Transverse colon (tissue), 4 donors: ENCODE measurements around the gene INKA2. TPM values are rescaled to one million over a fixed set of nuclear protein-coding genes. Genes with fewer than 3 reads are reported as not detected.
A peak's percentile ranks its signal among the peaks of the same experiment; 100 is the strongest.

ENCODE experiments used
- DNase-seq: peaks from one replicate; pipeline ENCODE4 v3.0.0-alpha.2; 2019
- H3K27ac ChIP-seq, 4 donors: fragments of 200-600 bp; sonication (generic); 2 replicates each; pipeline ENCODE4 v1.5.1; 2016 to 2018; ENCODE audit warnings: inconsistent platforms in 4 of 4
- H3K27me3 ChIP-seq: fragments of 200-600 bp; sonication (generic); 2 replicates; pipeline ENCODE4 v1.5.1; 2017; ENCODE audit warnings: inconsistent platforms
- H3K36me3 ChIP-seq, 4 donors: fragments of 200-600 bp; sonication (generic); 2 replicates each; pipeline ENCODE4 v1.5.1; 2017 to 2019; ENCODE audit warnings: inconsistent platforms in 4 of 4
- H3K4me1 ChIP-seq, 4 donors: fragments of 200-600 bp; sonication (generic); 2 replicates each; pipeline ENCODE4 v1.5.1; 2017 to 2020; ENCODE audit warnings: inconsistent platforms in 4 of 4
- H3K4me3 ChIP-seq, 4 donors: fragments of 200-600 bp; sonication (generic); 1 replicate in 1 of 4; 2 replicates in 3 of 4; pipeline versions ENCODE4 v1.5.1 to v1.6.1; 2017 to 2019; ENCODE audit warnings: inconsistent platforms in 4 of 4
- H3K9me3 ChIP-seq, 2 donors: fragments of 200-600 bp; sonication (generic); 2 replicates each; pipeline ENCODE4 v1.5.1; 2017 to 2019; ENCODE audit warnings: inconsistent platforms in 2 of 2
- CTCF ChIP-seq, 5 experiments: fragments of 200-600 bp in 3 of 5; fragments of 450-650 bp in 2 of 5; sonication (generic) in 3 of 5; IDR thresholded peaks; 1 replicate in 2 of 5; 2 replicates in 3 of 5; pipeline ENCODE4 v1.5.1; 2016 to 2017; ENCODE audit warnings: antibody characterized with exemption in 5 of 5, inconsistent platforms in 3 of 5, mild to moderate bottlenecking in 2 of 5, moderate library complexity in 1 of 5
- EP300 ChIP-seq: sonication (generic); formaldehyde crosslinking; IDR thresholded peaks from one replicate; pipeline ENCODE4 v1.6.1; 2017; ENCODE audit warnings: antibody characterized with exemption, low read depth
- POLR2A ChIP-seq: fragments of 450-650 bp; IDR thresholded peaks from one replicate; pipeline ENCODE4 v1.6.1; 2016; ENCODE audit warnings: antibody characterized with exemption, mild to moderate bottlenecking, moderate library complexity
- POLR2AphosphoS5 ChIP-seq, 3 donors: sonication (generic); formaldehyde crosslinking; IDR thresholded peaks; one replicate each; pipeline ENCODE4 v1.6.1; 2016; ENCODE audit warnings: antibody characterized with exemption in 3 of 3
- WGBS, 2 donors: methylation state at CpG; one replicate each; pipeline ENCODE4 v1.1.5; 2018; ENCODE audit warnings: low coverage in 1 of 2; 5-methylcytosine and 5-hydroxymethylcytosine counted together
- in situ Hi-C, 4 donors: fragments of 200-750 bp; cut with MboI; loops; one replicate each; pipeline versions ENCODE4 v1.15.0 to v1.15.1; 2017; ENCODE audit warnings: low sequenced_read_pairs in 3 of 4, low pct_ligation_motif_present in 1 of 4, low pct_unique_long_range_greater_than_20kb in 1 of 4
- intact Hi-C: fragments of 100-400 bp; cut with DNase I; formaldehyde crosslinking; loops from one replicate; pipeline ENCODE4 v1.15.1; 2023; ENCODE audit warnings: low total_unique reads
- total RNA-seq, 4 donors: library from RNA; depleted of rRNA; stranded (reverse); fragments of >200 nt; gene quantifications; one replicate each; pipeline ENCODE4 v1.1.0, GENCODE V29; 2016

Gene INKA2
- total RNA-seq, 4 donors from 2014 or later: 1.8 to 2.7 TPM; not detected in 2

- H3K4me1 ChIP-seq: no peaks in the 10 kb centered on the region
- in situ Hi-C loops: loop anchor here in 2 of 4 donors (25.0 kb wide), 2 partner anchors 539 to 561 kb away; partner anchors contain the start of gene CHI3L2 (in 1 of the 2)
- H3K9me3 ChIP-seq: no peaks in the 10 kb centered on the region
- no peak overlapping the region for H3K4me3 ChIP-seq
- 73 to 75% methylated on average over 2 of the region's 2 CpGs for WGBS, 2 donors
- H3K36me3 ChIP-seq: no peaks in the 10 kb centered on the region
- H3K27me3 ChIP-seq: no peaks in the 10 kb centered on the region
- no peak overlapping the region for H3K27ac ChIP-seq
- intact Hi-C loops: no loop called here
- no peak for TF ChIP-seq EP300
- no peak for TF ChIP-seq POLR2A
- no peak for TF ChIP-seq CTCF (IDR thresholded peaks at IDR 0.05)
- TF ChIP-seq POLR2AphosphoS5 (IDR thresholded peaks at IDR 0.05): no peak
- no peak for DNase-seq
Measured at GRCh38 chr1:111776391-111776790, 37.2 kb upstream of the INKA2 start.

- Histone ChIP-seq H3K27ac (no peak overlapping the region), H3K9me3 (no peaks in the 10 kb centered on the region), H3K4me3 (no peak overlapping the region), H3K4me1 (no peaks in the 10 kb centered on the region), H3K27me3 (no peaks in the 10 kb centered on the region), H3K36me3 (no peaks in the 10 kb centered on the region)
- TF ChIP-seq CTCF (IDR thresholded peaks at IDR 0.05): no peak
- no peak for TF ChIP-seq POLR2AphosphoS5 (IDR thresholded peaks at IDR 0.05)
- no peak for TF ChIP-seq EP300
- no peak for TF ChIP-seq POLR2A
- DNase-seq: no peak
- in situ Hi-C loops: loop anchor here in 2 of 4 donors (25.0 kb wide), 2 partner anchors 539 to 561 kb away; partner anchors contain the start of gene CHI3L2 (in 1 of the 2)
- intact Hi-C loops: no loop called here
- 78 to 87% methylated on average over 4 to 9 of the region's 9 CpGs for WGBS, 2 donors
Measured at GRCh38 chr1:111775966-111776365, 36.8 kb upstream of the INKA2 start.

- H3K27me3 ChIP-seq: no peaks in the 10 kb centered on the region
- H3K4me3 ChIP-seq: no peak overlapping the region
- WGBS, 2 donors: 81 to 88% methylated on average over 4 of the region's 4 CpGs
- peaks cover 0 to 11% (median 5%) of the 10 kb centered on the region in 4 donors for H3K36me3 ChIP-seq
- no peak overlapping the region for H3K27ac ChIP-seq
- H3K4me1 ChIP-seq: no peaks in the 10 kb centered on the region
- intact Hi-C loops: no loop called here
- TF ChIP-seq CTCF (IDR thresholded peaks at IDR 0.05): no peak
- no peak for TF ChIP-seq POLR2AphosphoS5 (IDR thresholded peaks at IDR 0.05)
- no peak for TF ChIP-seq EP300
- TF ChIP-seq POLR2A: no peak
- H3K9me3 ChIP-seq: no peaks in the 10 kb centered on the region
- DNase-seq: no peak
- in situ Hi-C loops: loop anchor here in 1 of 4 donors (25.0 kb wide), 1 partner anchor 559 kb away; the partner anchor contains the start of gene DENND2D
Measured at GRCh38 chr1:111770916-111771315, 31.7 kb upstream of the INKA2 start.

- in situ Hi-C loops (loop anchor here in 2 of 4 donors (10.0 to 25.0 kb wide), 3 partner anchors 285 to 557 kb away; partner anchors contain the start of genes CHI3L2 (in 1 of the 2) and DENND2D (in 1 of the 2)), intact Hi-C loops (loop anchor here (5.0 kb wide), 1 partner anchor 287 kb away; no protein-coding TSS in a partner anchor)
- Histone ChIP-seq H3K27ac (no peak overlapping the region), H3K4me1 (no peaks in the 10 kb centered on the region), H3K36me3 (peaks cover 0 to 11% (median 5%) of the 10 kb centered on the region in 4 donors), H3K9me3 (no peaks in the 10 kb centered on the region), H3K27me3 (no peaks in the 10 kb centered on the region), H3K4me3 (no peak overlapping the region)
- DNase-seq: peak; percentile 26
- WGBS, 2 donors: 36 to 90% methylated on average over 3 to 6 of the region's 6 CpGs
- TF ChIP-seq CTCF (IDR thresholded peaks at IDR 0.05) (peak; percentile 74 to 93 (median 79)), POLR2AphosphoS5 (IDR thresholded peaks at IDR 0.05) (no peak), POLR2A (no peak), EP300 (no peak)
Measured at GRCh38 chr1:111769517-111770146, 30.4 kb upstream of the INKA2 start.
